GM12891 (cell line): ENCODE results near the gene NINJ1.

Experiments
- DNase-seq: peaks from one replicate; pipeline ENCODE4 v3.0.0; 2011; ENCODE audit warnings: low spot score; ENCODE audit not compliant: insufficient read length
- FAIRE-seq: peaks from 2 replicates; lab custom pipeline; 2011; peaks lifted over from hg19 to GRCh38; lab: Jason Lieb, UNC
- PAX5 ChIP-seq: IDR thresholded peaks from 2 replicates; pipeline ENCODE4 v1.6.1; 2011; ENCODE audit warnings: low read length, moderate library complexity, mild to moderate bottlenecking; ENCODE audit not compliant: insufficient read depth, severe bottlenecking
- POLR2A ChIP-seq: IDR thresholded peaks from 2 replicates; pipeline ENCODE4 v1.6.1; 2011; ENCODE audit warnings: low read depth, low read length, control low read depth
- POLR2AphosphoS5 ChIP-seq: IDR thresholded peaks from 2 replicates; pipeline ENCODE4 v1.6.1; 2011; ENCODE audit warnings: low read depth, low read length, control low read depth
- POU2F2 ChIP-seq: IDR thresholded peaks from 2 replicates; pipeline ENCODE4 v1.6.1; 2011; ENCODE audit warnings: low read depth, mild to moderate bottlenecking, control low read depth, low read length, moderate library complexity
- SPI1 ChIP-seq: IDR thresholded peaks from 2 replicates; pipeline ENCODE4 v1.6.1; 2011; ENCODE audit warnings: low read depth, low read length, control low read depth
- TAF1 ChIP-seq: IDR thresholded peaks from 2 replicates; pipeline ENCODE4 v1.6.1; 2011; ENCODE audit warnings: low read depth, low read length, control low read depth

The NINJ1 gene

DNA sequence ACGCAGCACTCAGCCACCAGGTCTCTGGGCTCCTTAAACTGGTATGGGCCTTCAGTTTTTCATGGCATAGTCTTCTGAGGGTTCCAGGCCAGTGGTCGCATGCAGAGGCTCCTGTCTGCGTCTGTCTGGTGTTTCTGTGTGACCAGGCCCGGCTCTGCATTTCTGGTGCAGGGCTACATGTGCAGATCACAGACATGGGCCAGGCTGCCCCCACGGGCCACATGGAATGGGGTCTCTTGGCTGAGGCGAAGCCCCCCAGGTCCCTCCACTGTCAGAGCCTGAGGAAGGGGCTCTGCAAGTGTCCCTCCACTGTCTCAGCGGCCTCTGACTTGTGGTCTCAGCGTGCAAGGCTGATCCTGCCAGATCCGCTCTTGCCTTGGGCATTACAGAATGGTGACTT lies 53.6 kb downstream of the NINJ1 start:
- FAIRE-seq (no peak), DNase-seq (no peak)
- TF ChIP-seq POLR2AphosphoS5 (no peak), PAX5 (no peak), TAF1 (no peak), POLR2A (no peak), SPI1 (no peak), POU2F2 (no peak)

- no peak for TF ChIP-seq SPI1
- no peak for TF ChIP-seq POU2F2
- TF ChIP-seq POLR2A = no peak
- TF ChIP-seq PAX5 = no peak
- no peak for TF ChIP-seq POLR2AphosphoS5
- no peak for TF ChIP-seq TAF1
- no peak for FAIRE-seq
Observed at GRCh38 chr9:93079371-93079770, 54.7 kb downstream of the NINJ1 start.

DNA sequence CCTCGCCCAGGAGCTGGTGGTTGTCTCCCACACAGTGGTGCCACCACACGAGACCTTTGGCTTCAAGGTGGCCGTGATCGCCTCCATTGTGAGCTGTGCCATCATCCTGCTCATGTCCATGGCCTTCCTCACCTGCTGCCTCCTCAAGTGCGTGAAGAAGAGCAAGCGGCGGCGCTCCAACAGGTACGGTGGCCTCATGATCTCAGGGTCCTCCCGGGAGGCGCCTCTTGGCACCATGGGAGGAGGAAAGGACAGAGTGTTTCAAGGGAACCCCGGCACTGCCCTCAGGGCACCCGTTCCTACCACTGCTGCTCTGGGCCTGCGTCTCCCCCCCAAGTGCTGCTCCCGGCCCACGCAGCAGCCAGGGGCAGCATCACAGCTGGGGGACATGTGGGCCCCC lies 56.2 kb downstream of the NINJ1 start:
- no peak for TF ChIP-seq POU2F2
- no peak for TF ChIP-seq POLR2A
- no peak for TF ChIP-seq PAX5
- TF ChIP-seq POLR2AphosphoS5 = no peak
- no peak for TF ChIP-seq TAF1
- TF ChIP-seq SPI1 = no peak
- no peak for FAIRE-seq
- DNase-seq = no peak

More at GRCh38 chr9:93079371-93079770, 54.7 kb downstream of the NINJ1 start:
- DNase-seq = no peak

DNA sequence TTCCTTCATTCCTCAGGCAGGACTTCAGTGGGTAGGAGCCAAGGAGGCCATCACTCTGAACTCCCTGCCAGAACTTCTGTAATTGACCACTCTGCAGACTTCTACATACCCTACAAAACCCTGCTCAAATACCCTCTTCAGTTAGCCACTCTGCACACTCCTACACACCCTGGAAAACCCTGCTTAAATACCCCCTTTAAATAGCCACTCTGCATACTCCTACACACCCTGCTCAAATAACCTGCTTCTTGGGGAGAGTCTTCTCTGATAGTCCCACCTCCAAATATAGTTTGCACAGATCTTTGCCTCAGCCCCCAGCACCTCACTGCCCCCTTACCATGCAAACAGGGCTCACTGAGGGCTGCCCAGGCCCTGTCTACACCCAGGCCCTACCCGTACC lies 56.7 kb downstream of the NINJ1 start:
- peak; percentile 73 for FAIRE-seq
- DNase-seq = no peak
- TF ChIP-seq POLR2AphosphoS5 = no peak
- TF ChIP-seq TAF1 = no peak
- no peak for TF ChIP-seq PAX5
- peak; percentile 65; the same call in 1 of the 2 replicates for TF ChIP-seq POU2F2
- no peak for TF ChIP-seq POLR2A

- FAIRE-seq = no peak
- no peak for DNase-seq
- TF ChIP-seq TAF1 = no peak
- TF ChIP-seq POLR2A = no peak
- TF ChIP-seq POU2F2 = no peak
- no peak for TF ChIP-seq POLR2AphosphoS5
- TF ChIP-seq PAX5 = no peak
- TF ChIP-seq SPI1 = no peak
Observed at GRCh38 chr9:93076792-93077128, 57.3 kb downstream of the NINJ1 start.

- no peak for FAIRE-seq
- DNase-seq = no peak
- TF ChIP-seq SPI1 (no peak), TAF1 (no peak), POLR2AphosphoS5 (no peak), POLR2A (no peak), PAX5 (no peak), POU2F2 (no peak)
Observed at GRCh38 chr9:93076101-93076791, 57.8 kb downstream of the NINJ1 start.

DNA sequence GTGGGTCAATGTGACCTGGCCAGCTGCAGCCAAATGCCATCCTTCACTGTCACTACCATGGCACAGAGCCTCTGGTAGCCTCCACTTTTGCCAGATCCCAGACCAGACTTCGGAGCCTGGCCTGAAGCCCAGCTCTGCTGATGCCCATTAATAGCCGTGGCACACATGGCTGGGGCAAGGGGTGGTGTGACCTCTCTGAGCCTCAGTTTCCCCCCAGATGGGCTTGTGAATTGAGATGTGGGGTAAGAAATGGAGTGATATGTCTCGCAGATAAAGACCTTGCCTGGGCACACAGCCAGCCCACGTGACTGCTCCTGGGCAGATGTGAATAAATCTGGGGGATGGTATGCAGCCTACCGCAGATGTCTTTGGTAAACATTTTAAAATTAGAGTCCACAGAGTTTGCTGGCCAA lies 61.7 kb downstream of the NINJ1 start:
- FAIRE-seq (no peak), DNase-seq (no peak)
- TF ChIP-seq PAX5 (no peak), POLR2AphosphoS5 (no peak), POLR2A (no peak), POU2F2 (no peak), SPI1 (no peak)
